Posterior vena cava (tissue), 2 donors: ENCODE measurements around the gene CLEC14A. TPM values are rescaled to one million over a fixed set of nuclear protein-coding genes. Genes with fewer than 3 reads are reported as not detected.

Experiments
- DNase-seq: peaks from one replicate; pipeline ENCODE4 v3.0.0-alpha.2; 2020; ENCODE audit warnings: low spot score
- intact Hi-C, 2 donors: fragments of 100-400 bp; cut with DNase I; formaldehyde crosslinking; loops; one replicate each; pipeline versions ENCODE4 v1.14.1 to v1.14.2; 2022 to 2023
- long read RNA-seq, 2 donors: library from polyadenylated mRNA; unstranded; transcript quantifications; one replicate each; pipeline ENCODE4 v2.0.0, GENCODE V29; 2020 to 2021
- total RNA-seq, 2 donors: library from RNA; stranded (reverse); fragmentation: NEBNext Ultra II Directional; extraction: Animal tissue kit (Norgen Biotek cat#: 25700); gene quantifications; one replicate each; pipeline ENCODE4 v1.2.1, GENCODE V29; 2021
- donor health status: DM: yes; HTN: yes; CAD: no.
- donor health status: DM: yes; HTN: yes; CAD: no.

CLEC14A gene
- total RNA-seq = 10 to 100 TPM; 31.6 to 36.4 TPM
- long read RNA-seq, donor 1, transcript CLEC14A-201 (1 exons, 2,267 nt) = major isoform, 39 of 39 reads
- long read RNA-seq, donor 1, partial matches to known transcripts = 0 of 39 reads
- long read RNA-seq, donor 1, other reads (novel, unspliced or antisense) = 0 of 39 reads
- long read RNA-seq, donor 2, transcript CLEC14A-201 (1 exons, 2,267 nt) = major isoform, 232 of 232 reads
- long read RNA-seq, donor 2, partial matches to known transcripts = 0 of 232 reads
- long read RNA-seq, donor 2, other reads (novel, unspliced or antisense) = 0 of 232 reads

- peak; percentile 86 for DNase-seq
- intact Hi-C loops = no loop called here
These were observed at the start of gene CLEC14A for GRCh38 chr14:38255673-38256532. Gene CLEC14A (minus strand): TSS chr14:38256093. CDS start chr14:38256022, 71 bp downstream.

GRCh38 chr14:38302966-38303365 lies 47.1 kb upstream of the CLEC14A start:
- intact Hi-C loops = no loop called here
- DNase-seq = no peak

DNA sequence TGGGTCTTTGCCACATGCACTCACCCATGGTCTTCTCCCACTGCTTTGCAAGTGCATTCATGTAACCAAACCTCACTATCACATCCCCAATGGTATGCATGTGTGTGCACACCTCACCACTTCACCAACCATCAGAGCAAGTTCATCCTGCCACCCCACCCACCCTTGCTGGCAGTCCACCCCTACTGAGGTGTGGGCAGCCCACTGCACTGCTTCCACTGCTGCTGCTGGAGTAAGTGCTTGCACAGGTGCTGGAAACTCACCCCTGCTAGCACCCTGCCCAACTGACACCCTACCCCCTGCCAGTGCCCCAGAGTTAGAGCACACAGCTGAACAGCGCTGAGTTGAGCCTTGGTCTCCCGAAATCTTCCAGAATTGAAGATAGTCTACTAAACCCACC lies 46.1 kb upstream of the CLEC14A start:
- peak; percentile 75 for DNase-seq
- intact Hi-C loops = no loop called here

GRCh38 chr14:38297681-38298080 lies 41.8 kb upstream of the CLEC14A start:
- intact Hi-C loops = no loop called here
- DNase-seq = no peak

GRCh38 chr14:38291681-38292467 lies 36.0 kb upstream of the CLEC14A start:
- intact Hi-C loops = no loop called here
- no peak for DNase-seq

GRCh38 chr14:38290601-38291188 lies 34.8 kb upstream of the CLEC14A start:
- no peak for DNase-seq
- intact Hi-C loops = no loop called here

GRCh38 chr14:38286452-38286851 lies 30.6 kb upstream of the CLEC14A start:
- no peak for DNase-seq
- intact Hi-C loops = no loop called here

- intact Hi-C loops = no loop called here
- no peak for DNase-seq
These were observed 30.1 kb upstream of the CLEC14A start for GRCh38 chr14:38285962-38286361.

- no peak for DNase-seq
- intact Hi-C loops = no loop called here
These were observed 27.0 kb upstream of the CLEC14A start for GRCh38 chr14:38282936-38283335.

DNA sequence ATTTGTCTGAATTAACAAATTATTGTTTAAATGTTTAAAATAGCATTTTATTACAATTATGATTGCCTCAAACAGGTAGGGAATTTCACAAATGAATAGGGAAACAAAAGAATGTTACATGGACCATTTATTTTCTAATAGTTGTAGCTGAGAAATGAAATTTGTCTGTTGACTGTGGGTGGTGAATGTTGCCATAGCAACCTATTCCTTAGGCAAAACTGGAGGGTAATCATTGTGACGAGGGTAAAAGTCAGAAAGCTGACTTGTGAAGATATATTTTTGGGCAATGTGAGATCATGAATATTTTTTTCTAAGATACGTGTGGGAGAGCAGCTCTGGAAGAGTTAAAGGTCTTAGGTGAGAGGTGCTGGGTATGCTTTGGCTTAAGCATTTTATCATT lies 24.2 kb upstream of the CLEC14A start:
- DNase-seq = no peak
- intact Hi-C loops = no loop called here

DNA sequence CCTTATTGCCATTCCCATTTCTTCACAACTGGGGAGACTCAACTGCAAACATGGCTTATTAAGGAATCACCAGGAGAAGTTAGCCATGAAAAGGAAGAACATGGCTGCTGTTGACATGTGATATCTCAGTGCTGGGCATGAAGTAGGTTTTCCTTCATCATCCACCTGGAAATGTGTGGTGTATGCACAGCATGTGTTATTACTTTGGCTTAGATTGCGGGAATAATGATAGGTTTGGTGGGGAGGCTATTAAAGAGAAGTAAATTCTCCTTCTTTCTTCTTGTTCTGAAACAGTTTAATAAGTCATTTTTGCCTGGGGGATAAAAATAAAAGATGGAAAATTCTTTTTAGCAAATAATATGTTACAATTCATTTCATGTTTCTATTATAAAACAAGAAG lies 23.7 kb upstream of the CLEC14A start:
- intact Hi-C loops = no loop called here
- DNase-seq = no peak

DNA sequence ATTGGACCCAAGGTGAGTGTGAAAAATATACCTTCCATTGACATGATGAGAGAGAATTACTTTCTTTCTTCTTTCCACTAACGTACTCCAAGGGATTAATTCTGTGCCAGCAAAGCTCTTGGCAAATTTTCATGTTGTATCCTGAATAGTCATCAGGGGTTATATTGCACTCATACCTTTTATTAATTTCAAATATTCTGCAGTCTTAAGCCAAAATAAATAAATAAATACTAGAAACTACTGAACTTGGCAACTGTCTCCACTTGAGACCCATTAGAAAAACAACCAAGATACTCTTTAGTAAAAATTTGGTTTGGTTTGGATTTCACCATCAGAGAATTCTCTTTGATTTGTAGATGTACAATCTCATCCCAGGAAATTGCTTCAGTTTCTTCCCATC lies 22.1 kb upstream of the CLEC14A start:
- intact Hi-C loops = no loop called here
- no peak for DNase-seq

DNA sequence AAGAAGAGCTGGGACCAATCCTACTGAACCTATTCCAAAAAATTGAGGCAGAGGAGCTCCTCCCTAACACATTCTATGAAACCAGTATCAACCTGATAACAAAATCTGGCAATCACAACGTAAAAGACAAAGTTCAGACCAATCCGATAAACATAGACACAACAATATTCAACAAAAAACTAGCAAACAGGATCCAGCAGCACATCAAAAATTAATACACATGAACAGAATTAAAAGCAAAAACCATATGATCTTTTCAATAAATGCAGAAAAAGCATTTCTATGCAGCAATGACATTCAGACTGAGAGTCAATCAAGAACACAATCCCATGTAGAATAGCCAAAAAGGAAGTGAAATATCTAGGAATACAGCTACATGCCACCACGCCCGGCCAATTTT lies 7.0 kb upstream of the CLEC14A start:
- intact Hi-C loops = loop anchor here in 1 of 2 donors (5.0 kb wide), 1 partner anchor 664 kb away; no protein-coding TSS in a partner anchor

GRCh38 chr14:38261620-38262019 lies 5.7 kb upstream of the CLEC14A start:
- intact Hi-C loops = loop anchor here in 1 of 2 donors (5.0 kb wide), 1 partner anchor 666 kb away; no protein-coding TSS in a partner anchor

More for the DNA sequence above, 7.0 kb upstream of the CLEC14A start:
- no peak for DNase-seq

DNA sequence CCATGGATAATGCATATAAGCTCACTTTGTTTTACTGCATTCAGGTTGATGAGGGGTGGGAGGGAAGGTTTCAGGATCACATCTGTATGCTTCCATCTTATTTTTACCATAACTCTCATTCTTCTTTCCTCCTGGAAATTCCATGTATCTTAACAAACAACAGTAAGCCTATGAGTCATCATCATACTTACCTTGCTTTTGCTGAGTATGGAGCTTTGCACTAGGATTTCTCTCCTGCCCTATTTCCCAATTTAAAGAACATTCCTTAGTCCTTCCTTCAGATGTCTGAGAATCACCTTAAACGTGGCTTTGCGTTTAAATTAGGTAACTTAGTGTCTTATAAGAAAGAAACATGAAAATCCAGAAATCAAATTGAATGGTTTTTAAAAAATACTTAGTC lies 1.6 kb upstream of the CLEC14A start:
- DNase-seq = no peak
- intact Hi-C loops = no loop called here

More at GRCh38 chr14:38261620-38262019, 5.7 kb upstream of the CLEC14A start:
- no peak for DNase-seq

DNA sequence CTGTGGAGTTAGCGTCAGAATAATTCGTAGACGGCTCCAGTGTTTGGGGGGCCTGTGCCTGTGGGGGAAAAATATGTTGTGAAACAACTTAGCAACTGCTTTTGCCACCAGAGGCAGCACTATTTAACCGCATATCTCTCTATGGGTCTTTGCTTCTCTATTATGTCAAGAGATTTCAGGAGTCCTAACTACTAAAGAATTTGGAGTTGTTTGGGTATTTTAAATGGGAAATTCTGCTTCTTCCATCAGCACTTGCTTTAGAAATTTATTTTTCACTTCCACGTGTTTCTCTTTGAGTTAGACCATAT lies 594 bp upstream of the CLEC14A start:
- DNase-seq = no peak
- intact Hi-C loops = no loop called here

GRCh38 chr14:38255408-38255672 lies 553 bp downstream of the CLEC14A start:
- peak; percentile 79 for DNase-seq

GRCh38 chr14:38254571-38255407 lies 1.1 kb downstream of the CLEC14A start:
- intact Hi-C loops = no loop called here
- DNase-seq = no peak

More at GRCh38 chr14:38255408-38255672, 553 bp downstream of the CLEC14A start:
- intact Hi-C loops = no loop called here

GRCh38 chr14:38253676-38254075 lies 2.2 kb downstream of the CLEC14A start:
- DNase-seq = no peak
- intact Hi-C loops = no loop called here
